Measurements from ENCODE around the gene MROH8. TPM values are rescaled to one million over a fixed set of nuclear protein-coding genes. Genes with fewer than 3 reads are reported as not detected.
A peak's percentile ranks its signal among the peaks of the same experiment; 100 is the strongest.
"Not testable (repeated sequence)": the region's sequence is repeated elsewhere in the genome, so short reads cannot be mapped to it uniquely, and the experiment has no call there.

The MROH8 gene
- total RNA-seq, 2 experiments from 2014 or later, result 2.0 to 2.5 TPM

DNA sequence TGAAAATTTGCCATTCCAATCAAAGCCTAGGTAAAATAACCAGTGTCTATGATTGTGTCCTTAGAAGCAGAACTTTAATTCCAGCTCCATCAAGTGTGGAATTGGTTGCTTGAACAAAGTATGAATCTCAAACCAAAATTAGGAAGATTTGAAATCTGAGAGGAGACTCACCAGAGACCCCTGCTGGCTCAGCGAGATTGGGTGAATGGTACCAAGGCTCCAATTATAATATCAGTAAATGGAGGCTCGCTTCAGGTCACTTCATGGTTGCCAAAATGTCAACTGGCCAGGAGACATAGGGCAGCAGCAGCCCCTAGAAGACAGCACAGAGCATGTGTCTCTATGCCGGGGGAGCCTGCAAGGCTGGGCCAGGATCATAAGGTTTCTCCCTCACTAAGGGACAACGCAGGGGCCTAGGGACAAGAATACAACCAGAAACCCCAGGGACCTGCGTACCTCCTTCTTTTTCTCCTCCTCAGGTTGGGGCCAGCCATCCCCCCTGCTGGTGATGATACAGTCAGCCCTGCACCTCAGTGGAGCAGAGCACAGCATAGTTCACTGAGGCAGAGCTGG lies 97.5 kb downstream of the MROH8 start:
- Mint-ChIP-seq H3K27ac (peak overlapping the region; percentile 40), H3K9me3 (no peaks in the 10 kb centered on the region), H3K4me1 (peaks cover 25% of the 10 kb centered on the region), H3K4me3 (no peak overlapping the region), H3K27me3 (no peaks in the 10 kb centered on the region), H3K36me3 (peaks cover 48% of the 10 kb centered on the region)
- POLR2A ChIA-PET, result interaction anchor here (0.5 to 3.8 kb wide), 4 partner anchors 8 to 163 kb away, joined by 3 to 16 read pairs (median 6); partner anchors contain the start of gene RBL1
- ATAC-seq (ENCODE audit: low read depth) (peak; percentile 36), DNase-seq (no peak)

- ATAC-seq (ENCODE audit: low read depth), result no peak
- POLR2A ChIA-PET, result interaction anchor here (0.5 to 1.8 kb wide), 2 partner anchors 19 to 169 kb away, joined by 4 to 10 read pairs; partner anchors contain the start of gene RBL1
- H3K27me3 Mint-ChIP-seq, result no peaks in the 10 kb centered on the region
- H3K36me3 Mint-ChIP-seq, result peaks cover 51% of the 10 kb centered on the region
- peaks cover 34% of the 10 kb centered on the region for H3K4me1 Mint-ChIP-seq
- no peaks in the 10 kb centered on the region for H3K9me3 Mint-ChIP-seq
- H3K4me3 Mint-ChIP-seq, result no peak overlapping the region
- H3K27ac Mint-ChIP-seq, result no peak overlapping the region
- no peak for DNase-seq
These were observed 102.3 kb downstream of the MROH8 start for GRCh38 chr20:37077009-37077408.

GRCh38 chr20:37075932-37076685 lies 103.2 kb downstream of the MROH8 start:
- POLR2A ChIA-PET, result interaction anchor here (0.7 to 1.8 kb wide), 2 partner anchors 20 to 308 kb away, joined by 3 to 10 read pairs; partner anchors contain the start of gene RBL1
- peaks cover 48% of the 10 kb centered on the region for H3K36me3 Mint-ChIP-seq
- no peak overlapping the region for H3K4me3 Mint-ChIP-seq
- no peaks in the 10 kb centered on the region for H3K27me3 Mint-ChIP-seq
- no peak overlapping the region for H3K27ac Mint-ChIP-seq
- peaks cover 35% of the 10 kb centered on the region for H3K4me1 Mint-ChIP-seq
- no peak for ATAC-seq (ENCODE audit: low read depth)
- H3K9me3 Mint-ChIP-seq, result no peaks in the 10 kb centered on the region
- DNase-seq, result no peak

DNA sequence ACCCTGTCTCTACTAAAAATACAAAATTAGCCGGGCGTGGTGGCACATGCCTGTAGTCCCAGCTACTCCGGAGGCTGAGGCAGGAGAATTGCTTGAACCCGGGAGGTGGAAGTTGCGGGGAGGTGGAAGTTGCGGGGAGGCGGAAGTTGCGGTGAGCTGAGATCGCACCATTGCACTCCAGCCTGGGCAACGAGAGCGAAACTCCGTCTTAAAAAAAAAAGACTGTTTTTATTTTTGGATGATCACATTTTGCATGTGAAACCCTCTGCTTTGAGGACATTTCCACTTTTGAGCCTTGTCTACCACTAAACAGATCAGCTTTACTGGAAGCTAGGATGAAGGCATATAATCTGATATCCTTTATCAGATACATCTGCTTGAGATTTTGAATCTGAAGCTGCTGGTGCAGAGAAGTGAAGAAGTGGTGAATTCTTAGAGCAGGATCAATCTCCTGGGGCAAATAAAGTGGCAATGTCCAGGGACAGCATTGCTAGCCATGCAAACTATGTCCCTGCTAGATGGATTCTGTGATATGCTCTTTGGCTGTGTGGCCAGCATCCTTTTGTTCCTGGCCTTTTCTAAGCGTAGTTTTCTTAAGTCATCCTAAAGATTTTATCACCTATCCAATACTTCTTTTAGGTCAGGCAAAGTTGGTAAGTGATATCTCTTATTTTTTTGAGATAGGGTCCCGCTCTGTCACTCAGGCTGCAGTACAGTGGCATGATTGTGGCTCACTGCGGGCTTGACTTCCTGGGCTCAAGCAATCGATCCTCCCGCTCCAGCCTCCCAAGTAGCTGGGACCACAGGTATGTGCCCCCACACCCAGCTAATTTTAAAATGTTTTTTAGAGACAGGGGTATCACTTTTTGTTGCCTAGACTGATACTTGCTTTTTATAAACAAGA lies 106.8 kb downstream of the MROH8 start:
- POLR2A ChIA-PET, result interaction anchor here (0.6 to 1.2 kb wide), 4 partner anchors 23 to 56 kb away, joined by 3 to 6 read pairs (median 4); partner anchors contain the start of gene RBL1
- peak overlapping the region; percentile 50 for H3K4me3 Mint-ChIP-seq
- H3K36me3 Mint-ChIP-seq, result peaks cover 34% of the 10 kb centered on the region
- H3K9me3 Mint-ChIP-seq, result no peaks in the 10 kb centered on the region
- H3K27me3 Mint-ChIP-seq, result no peaks in the 10 kb centered on the region
- H3K27ac Mint-ChIP-seq, result peak overlapping the region; percentile 34
- ATAC-seq (ENCODE audit: low read depth), result no peak
- H3K4me1 Mint-ChIP-seq, result peaks cover 28% of the 10 kb centered on the region
- DNase-seq, result no peak

DNA sequence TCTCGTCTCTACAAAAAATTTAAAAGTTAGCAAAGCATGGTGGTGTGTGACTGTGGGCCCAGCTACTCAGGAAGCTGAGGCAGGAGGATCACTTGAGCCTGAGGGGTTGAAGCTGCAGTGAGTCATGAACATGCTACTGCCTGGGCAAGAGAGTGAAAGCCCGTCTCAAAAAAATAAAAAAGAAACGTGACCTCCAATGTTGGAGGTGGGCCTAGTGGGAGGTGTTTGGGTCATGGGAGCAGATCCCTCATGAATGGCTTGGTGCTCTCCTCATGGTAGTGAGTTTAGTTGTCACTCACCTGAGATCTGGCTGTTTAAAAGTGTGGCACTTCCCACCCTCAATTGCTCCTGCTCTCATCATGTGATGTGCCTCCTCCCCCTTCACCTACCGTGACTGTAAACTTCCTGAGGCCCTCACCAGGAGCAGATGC lies 107.9 kb downstream of the MROH8 start:
- ATAC-seq (ENCODE audit: low read depth), result peak; percentile 93
- Mint-ChIP-seq H3K27me3 (no peaks in the 10 kb centered on the region), H3K36me3 (peaks cover 34% of the 10 kb centered on the region), H3K27ac (peak overlapping the region; percentile 81), H3K9me3 (no peaks in the 10 kb centered on the region), H3K4me3 (peak overlapping the region; percentile 50), H3K4me1 (peaks cover 23% of the 10 kb centered on the region)
- DNase-seq, result no peak
- POLR2A ChIA-PET, result interaction anchor here (0.6 to 1.1 kb wide), 2 partner anchors 24 to 27 kb away, joined by 6 to 7 read pairs; partner anchors contain the start of gene RBL1

DNA sequence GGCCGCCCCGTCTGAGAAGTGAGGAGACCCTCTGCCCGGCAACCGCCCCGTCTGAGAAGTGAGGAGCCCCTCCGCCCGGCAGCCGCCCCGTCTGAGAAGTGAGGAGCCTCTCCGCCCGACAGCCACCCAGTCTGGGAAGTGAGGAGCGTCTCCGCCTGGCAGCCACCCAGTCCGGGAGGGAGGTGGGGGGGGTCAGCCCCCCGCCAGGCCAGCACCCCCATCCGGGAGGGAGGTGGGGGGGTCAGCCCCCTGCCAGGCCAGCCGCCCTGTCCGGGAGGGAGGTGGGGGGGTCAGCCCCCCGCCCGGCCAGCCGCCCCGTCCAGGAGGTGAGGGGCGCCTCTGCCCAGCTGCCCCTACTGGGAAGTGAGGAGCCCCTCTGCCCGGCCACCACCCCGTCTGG lies 109.8 kb downstream of the MROH8 start:
- Mint-ChIP-seq H3K36me3 (peaks cover 34% of the 10 kb centered on the region), H3K4me1 (peaks cover 18% of the 10 kb centered on the region)
- H3K4me3 Mint-ChIP-seq; H3K27me3 Mint-ChIP-seq; DNase-seq; ATAC-seq (ENCODE audit: low read depth); H3K9me3 Mint-ChIP-seq; POLR2A ChIA-PET; H3K27ac Mint-ChIP-seq: not testable (repeated sequence)

- Mint-ChIP-seq H3K9me3 (no peaks in the 10 kb centered on the region), H3K4me1 (peaks cover 2% of the 10 kb centered on the region), H3K36me3 (peaks cover 31% of the 10 kb centered on the region), H3K27ac (no peak overlapping the region), H3K4me3 (no peak overlapping the region), H3K27me3 (no peaks in the 10 kb centered on the region)
- ATAC-seq (ENCODE audit: low read depth) (no peak), DNase-seq (no peak)
- POLR2A ChIA-PET, result interaction anchor here (1.1 kb wide), 1 partner anchor 29 kb away, joined by 3 read pairs; the partner anchor contains the start of gene RBL1
These were observed 113.2 kb downstream of the MROH8 start for GRCh38 chr20:37066168-37066567.

DNA sequence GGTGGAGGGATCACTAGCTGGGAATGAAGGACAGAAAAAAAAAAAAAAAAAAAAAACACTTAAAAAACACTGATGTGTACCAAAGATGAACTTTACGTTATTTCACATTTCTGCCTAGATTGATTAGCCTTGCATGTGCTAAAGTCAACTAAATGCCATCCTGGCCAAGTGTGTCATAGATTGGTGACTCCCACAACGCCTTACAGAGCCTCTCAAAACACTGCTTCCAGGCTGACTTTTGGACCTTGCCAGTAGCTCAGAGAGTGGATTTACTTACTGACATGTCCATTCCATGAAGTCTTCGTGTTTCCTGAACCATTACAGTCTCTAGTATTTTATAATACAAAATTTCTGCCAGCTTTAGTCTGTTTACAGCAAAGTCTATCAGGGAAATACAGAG lies 124.1 kb downstream of the MROH8 start:
- peaks cover 62% of the 10 kb centered on the region for H3K36me3 Mint-ChIP-seq
- no peak overlapping the region for H3K27ac Mint-ChIP-seq
- POLR2A ChIA-PET, result no interaction called here
- no peak for DNase-seq
- no peaks in the 10 kb centered on the region for H3K27me3 Mint-ChIP-seq
- no peak overlapping the region for H3K4me3 Mint-ChIP-seq
- H3K4me1 Mint-ChIP-seq, result peaks cover 2% of the 10 kb centered on the region
- no peak for ATAC-seq (ENCODE audit: low read depth)
- no peaks in the 10 kb centered on the region for H3K9me3 Mint-ChIP-seq

DNA sequence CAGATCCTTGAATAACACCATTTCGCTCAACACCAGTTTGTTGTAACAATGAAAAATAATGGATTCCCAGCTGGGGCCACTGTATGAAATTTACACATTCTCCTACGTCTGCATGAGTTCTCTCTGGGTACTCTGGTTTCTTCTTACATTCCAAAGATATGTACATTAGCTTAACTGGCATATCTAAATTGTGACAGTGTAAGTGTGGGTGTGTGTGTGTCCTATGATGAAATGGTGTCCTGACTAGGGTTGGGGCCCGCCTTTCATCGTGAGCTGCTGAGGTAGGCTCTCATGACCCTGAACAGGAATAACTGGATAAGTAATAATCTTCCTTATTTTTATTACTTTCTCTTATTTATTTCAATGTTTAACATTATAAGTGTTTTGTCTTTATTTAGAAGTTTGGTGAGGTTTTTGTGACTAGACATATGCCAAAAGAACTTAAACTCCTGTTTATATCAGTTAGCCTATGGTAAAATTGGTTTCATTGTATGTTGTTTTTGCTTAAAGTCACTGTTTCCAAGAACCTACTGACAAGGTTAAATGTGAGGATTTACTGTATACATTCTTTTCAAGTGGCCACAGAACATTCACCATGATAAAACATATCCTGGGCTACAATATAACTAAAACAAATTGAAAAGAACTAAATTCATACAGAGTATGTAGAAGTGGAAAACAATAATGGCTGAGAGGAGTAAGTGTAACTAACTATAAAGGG lies 126.0 kb downstream of the MROH8 start:
- DNase-seq, result no peak
- H3K9me3 Mint-ChIP-seq, result no peaks in the 10 kb centered on the region
- no peaks in the 10 kb centered on the region for H3K27me3 Mint-ChIP-seq
- POLR2A ChIA-PET, result interaction anchor here (1.3 kb wide), 1 partner anchor 42 kb away, joined by 4 read pairs; no protein-coding TSS in a partner anchor
- peak overlapping the region; percentile 22 for H3K27ac Mint-ChIP-seq
- peaks cover 62% of the 10 kb centered on the region for H3K36me3 Mint-ChIP-seq
- no peak overlapping the region for H3K4me3 Mint-ChIP-seq
- ATAC-seq (ENCODE audit: low read depth), result no peak
- H3K4me1 Mint-ChIP-seq, result peaks cover 3% of the 10 kb centered on the region

Other genes with a start within 250 kb of the MROH8 start
- 100 to 1,000 TPM; 222 to 229 TPM for gene SAMHD1, start 227.8 kb downstream of the MROH8 start, total RNA-seq
- 10 to 100 TPM; 46.8 to 49.4 TPM for gene RBL1, start 83.6 kb downstream of the MROH8 start, total RNA-seq
- gene RPN2, start 218 bp downstream of the MROH8 start, total RNA-seq, result 100 to 1,000 TPM; 126 to 135 TPM
- not detected for gene GHRH, start 82.3 kb upstream of the MROH8 start, total RNA-seq
- 10 to 100 TPM; 12.0 to 13.4 TPM for gene MANBAL, start 110.1 kb upstream of the MROH8 start, total RNA-seq
- 1 to 10 TPM; 4.5 to 5.6 TPM for gene SRC, start 166.6 kb upstream of the MROH8 start, total RNA-seq